IPS-18a (cell line): ENCODE data around the gene C5orf46.

Experiments
- H3K27ac ChIP-seq: one replicate; pipeline ENCODE4 v1.5.1; 2013; ENCODE audit warnings: low read length
- H3K27me3 ChIP-seq: one replicate; pipeline ENCODE4 v1.6.1; 2013; ENCODE audit warnings: mild to moderate bottlenecking, low read length; ENCODE audit not compliant: control insufficient read depth, insufficient read depth
- H3K36me3 ChIP-seq: one replicate; pipeline ENCODE4 v1.6.1; 2013; ENCODE audit warnings: low read depth, low read length; ENCODE audit not compliant: control insufficient read depth
- H3K4me1 ChIP-seq: one replicate; pipeline ENCODE4 v1.6.1; 2013; ENCODE audit warnings: low read depth, low read length; ENCODE audit not compliant: control insufficient read depth
- H3K4me3 ChIP-seq: one replicate; pipeline ENCODE4 v1.5.1; 2013; ENCODE audit warnings: low read length
- H3K9ac ChIP-seq: one replicate; pipeline ENCODE4 v1.6.1; 2013; ENCODE audit warnings: mild to moderate bottlenecking, low read length, moderate library complexity
- H3K9me3 ChIP-seq: one replicate; pipeline ENCODE4 v1.6.1; 2013; ENCODE audit warnings: low read depth, low read length; ENCODE audit not compliant: control insufficient read depth

Gene C5orf46

DNA sequence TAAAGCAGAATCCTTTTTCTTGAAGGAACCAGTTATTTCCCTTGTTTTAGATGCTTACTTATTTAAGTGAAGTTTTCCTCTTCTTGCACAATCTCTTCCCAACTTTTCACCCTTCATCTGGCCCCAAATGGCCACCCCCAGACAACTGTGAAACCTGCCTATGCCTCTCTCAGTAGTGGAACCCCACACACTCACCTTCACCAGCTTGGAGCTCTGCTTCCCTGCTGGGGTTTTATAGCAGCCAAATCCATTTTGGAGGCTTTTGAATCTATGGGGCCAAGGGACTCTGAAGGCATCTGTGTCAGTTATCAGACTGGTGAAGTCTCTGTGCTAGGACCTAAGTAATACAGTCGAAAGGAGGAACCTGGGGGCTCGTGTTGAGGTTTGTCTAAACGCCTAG, 52.0 kb downstream of the C5orf46 start:
- H3K27me3 ChIP-seq = no peaks in the 10 kb centered on the region
- H3K36me3 ChIP-seq = no peaks in the 10 kb centered on the region
- no peak overlapping the region for H3K4me3 ChIP-seq
- H3K4me1 ChIP-seq = no peaks in the 10 kb centered on the region
- H3K27ac ChIP-seq = no peak overlapping the region
- H3K9me3 ChIP-seq = no peaks in the 10 kb centered on the region
- no peak overlapping the region for H3K9ac ChIP-seq

DNA sequence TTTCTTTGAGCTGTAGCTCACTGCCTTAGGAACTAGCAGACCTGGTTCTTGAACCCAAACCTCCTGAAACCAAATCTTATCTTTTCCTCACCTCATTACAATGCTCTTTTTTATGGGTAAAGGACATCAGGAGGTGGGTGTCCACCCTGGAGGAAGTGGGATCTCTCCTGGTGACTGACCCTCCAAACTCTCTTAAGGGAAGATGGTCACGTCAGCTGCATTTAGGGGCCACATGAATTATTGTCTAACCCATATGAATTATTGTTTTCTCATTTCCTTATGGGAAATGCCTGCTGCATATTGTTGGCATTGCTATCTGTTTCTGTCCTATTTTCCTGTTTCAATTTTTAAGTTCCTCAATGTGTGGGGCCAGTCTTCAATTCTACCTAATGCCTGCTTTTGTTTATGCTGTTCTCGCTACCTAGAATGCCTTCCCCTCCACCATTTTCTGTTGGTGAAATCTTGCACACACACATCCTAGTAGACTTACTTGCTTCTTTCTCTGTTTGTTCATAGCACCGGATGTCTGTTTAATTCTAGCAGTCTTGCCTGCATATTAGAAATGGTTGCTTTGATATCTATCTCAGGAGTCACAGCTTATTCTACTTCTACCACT, 52.9 kb downstream of the C5orf46 start:
- Histone ChIP-seq H3K9me3 (no peaks in the 10 kb centered on the region), H3K27ac (no peak overlapping the region), H3K27me3 (no peaks in the 10 kb centered on the region), H3K36me3 (no peaks in the 10 kb centered on the region), H3K4me1 (no peaks in the 10 kb centered on the region), H3K4me3 (no peak overlapping the region), H3K9ac (no peak overlapping the region)

DNA sequence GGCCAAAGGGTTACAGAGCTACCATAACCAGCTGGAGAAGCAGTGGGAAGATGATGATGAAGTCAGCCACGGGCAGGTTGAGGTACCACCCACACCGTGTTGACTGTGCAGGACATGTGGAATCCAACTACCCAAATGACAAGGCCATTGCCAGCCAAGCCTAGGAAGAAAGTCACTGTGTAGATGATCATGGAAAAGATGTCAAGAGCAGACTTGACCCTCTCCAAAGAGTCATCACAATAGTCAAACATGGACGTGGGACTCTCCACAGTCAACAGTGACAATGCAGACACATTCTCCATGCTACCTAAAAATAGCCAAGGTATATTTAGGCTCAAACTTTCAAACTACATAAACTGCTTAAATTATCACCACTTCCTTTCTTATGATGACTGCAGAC, 54.0 kb downstream of the C5orf46 start:
- no peaks in the 10 kb centered on the region for H3K9me3 ChIP-seq
- no peak overlapping the region for H3K27ac ChIP-seq
- H3K4me3 ChIP-seq = no peak overlapping the region
- no peak overlapping the region for H3K9ac ChIP-seq
- H3K27me3 ChIP-seq = no peaks in the 10 kb centered on the region
- no peaks in the 10 kb centered on the region for H3K4me1 ChIP-seq
- no peaks in the 10 kb centered on the region for H3K36me3 ChIP-seq

DNA sequence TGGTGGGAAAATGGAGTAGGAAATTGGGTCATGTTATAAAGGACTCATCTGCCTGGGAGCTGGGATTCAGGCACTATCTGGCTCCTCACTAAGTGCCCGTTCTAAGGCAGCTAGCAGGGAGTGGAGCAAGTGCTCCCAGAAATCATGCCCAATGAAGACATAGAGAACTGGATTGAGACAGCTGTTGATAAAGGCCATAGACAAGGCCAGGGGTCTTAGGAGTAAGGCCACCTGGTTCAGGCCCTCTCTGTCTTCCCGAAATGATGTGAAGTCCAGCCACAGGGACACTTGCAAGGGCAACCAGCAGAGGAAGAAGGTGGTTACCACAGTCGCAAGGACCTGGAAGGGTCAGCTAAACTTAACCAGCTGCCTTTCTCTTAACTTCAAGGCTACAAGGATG, 54.8 kb downstream of the C5orf46 start:
- H3K4me3 ChIP-seq = no peak overlapping the region
- H3K27ac ChIP-seq = no peak overlapping the region

DNA sequence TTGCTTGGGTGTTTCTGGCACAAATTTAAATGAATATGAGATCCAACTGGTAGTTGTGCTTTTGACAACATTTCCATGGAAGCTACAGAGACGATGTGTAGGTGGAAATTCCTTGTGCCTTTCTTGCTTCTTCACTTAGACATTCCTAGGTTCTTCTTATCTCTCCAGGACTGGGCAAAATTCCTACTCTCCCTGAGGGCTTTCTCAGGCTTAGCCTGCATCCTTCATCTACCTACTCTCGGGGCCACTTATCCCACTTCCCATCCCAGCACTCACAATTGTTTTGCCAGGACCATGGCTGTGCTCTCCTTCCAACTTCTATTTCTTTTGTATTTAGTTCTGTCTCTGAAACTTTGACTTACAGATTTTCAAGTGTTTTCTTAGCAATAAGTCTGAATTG, 57.1 kb downstream of the C5orf46 start:
- no peak overlapping the region for H3K9ac ChIP-seq
- H3K4me3 ChIP-seq = no peak overlapping the region
- H3K27ac ChIP-seq = no peak overlapping the region
- no peaks in the 10 kb centered on the region for H3K9me3 ChIP-seq
- no peaks in the 10 kb centered on the region for H3K4me1 ChIP-seq
- no peaks in the 10 kb centered on the region for H3K27me3 ChIP-seq
- no peaks in the 10 kb centered on the region for H3K36me3 ChIP-seq

More for the DNA sequence above, 54.8 kb downstream of the C5orf46 start:
- no peaks in the 10 kb centered on the region for H3K4me1 ChIP-seq
- no peaks in the 10 kb centered on the region for H3K9me3 ChIP-seq
- no peaks in the 10 kb centered on the region for H3K36me3 ChIP-seq
- no peak overlapping the region for H3K9ac ChIP-seq
- no peaks in the 10 kb centered on the region for H3K27me3 ChIP-seq

DNA sequence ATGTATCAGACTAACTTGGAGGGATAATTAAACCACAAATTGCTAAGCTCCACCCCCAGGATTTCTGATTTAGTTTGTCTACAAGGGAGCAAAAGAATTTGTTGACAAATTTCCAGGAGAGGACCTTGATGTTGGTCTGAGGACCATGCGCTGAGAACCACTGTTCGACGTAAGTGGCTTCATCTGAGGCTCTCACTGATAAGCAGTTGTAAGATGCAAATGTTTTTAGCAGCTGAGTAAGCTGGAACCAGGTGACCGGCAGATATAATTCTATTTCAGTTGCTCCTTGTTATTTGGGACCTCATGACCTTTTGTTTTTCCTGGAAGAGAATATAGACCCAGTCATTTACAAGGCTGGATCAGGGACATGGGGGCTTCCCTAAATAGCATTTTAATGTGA, 60.7 kb downstream of the C5orf46 start:
- Histone ChIP-seq H3K9ac (no peak overlapping the region), H3K36me3 (no peaks in the 10 kb centered on the region), H3K4me1 (no peaks in the 10 kb centered on the region), H3K4me3 (no peak overlapping the region), H3K9me3 (no peaks in the 10 kb centered on the region), H3K27ac (no peak overlapping the region), H3K27me3 (no peaks in the 10 kb centered on the region)

DNA sequence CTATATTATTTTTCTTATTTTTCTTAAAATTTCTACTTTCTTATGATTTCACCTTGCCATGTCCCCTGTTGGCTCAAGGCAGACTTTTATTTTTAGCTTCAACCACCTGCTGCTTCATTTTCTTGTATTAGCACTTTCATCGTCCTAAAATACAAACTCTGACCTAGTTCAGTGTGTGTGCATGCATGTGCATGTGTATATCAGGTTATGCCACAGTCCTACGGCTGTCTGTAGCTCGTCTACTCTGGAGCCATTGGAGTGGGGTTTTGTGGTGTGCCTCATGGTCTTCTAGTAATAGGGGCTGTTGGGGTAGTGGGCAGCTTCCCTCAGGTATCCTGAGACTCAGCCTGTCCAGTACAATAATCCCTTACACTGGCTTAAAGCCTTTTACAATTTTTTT, 61.5 kb downstream of the C5orf46 start:
- Histone ChIP-seq H3K27me3 (no peaks in the 10 kb centered on the region), H3K9me3 (no peaks in the 10 kb centered on the region), H3K27ac (no peak overlapping the region), H3K4me1 (no peaks in the 10 kb centered on the region), H3K4me3 (no peak overlapping the region), H3K36me3 (no peaks in the 10 kb centered on the region), H3K9ac (no peak overlapping the region)

DNA sequence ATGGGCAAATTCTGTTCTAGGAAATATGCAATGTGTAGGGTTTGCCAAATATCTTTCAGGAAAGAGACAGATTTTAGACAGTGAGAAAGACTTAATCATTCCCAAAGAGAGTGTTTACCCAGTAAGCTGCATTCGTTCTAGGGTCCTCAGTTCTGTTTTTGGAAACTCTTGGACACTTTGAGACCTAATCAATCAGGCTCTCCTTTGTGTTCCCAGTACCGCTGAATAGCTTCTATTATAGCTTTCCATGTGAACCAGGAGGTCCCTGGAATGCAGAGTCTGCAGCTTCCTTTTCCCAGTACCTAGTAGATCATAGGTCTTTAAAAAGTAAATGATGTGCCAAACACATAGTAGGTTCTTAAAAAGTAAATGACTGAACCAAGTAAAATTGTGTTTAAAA, 63.5 kb downstream of the C5orf46 start:
- no peaks in the 10 kb centered on the region for H3K36me3 ChIP-seq
- no peak overlapping the region for H3K27ac ChIP-seq
- H3K9ac ChIP-seq = no peak overlapping the region
- no peaks in the 10 kb centered on the region for H3K9me3 ChIP-seq
- no peaks in the 10 kb centered on the region for H3K4me1 ChIP-seq
- H3K27me3 ChIP-seq = no peaks in the 10 kb centered on the region
- no peak overlapping the region for H3K4me3 ChIP-seq
